GM12864 (cell line): ENCODE results near the gene BCAP29.
"Not testable (repeated sequence)": the region's sequence is repeated elsewhere in the genome, so short reads cannot be mapped to it uniquely, and the experiment has no call there.

Experiments
- DNase-seq: peaks from one replicate; pipeline ENCODE4 v3.0.0-alpha.2; 2011; ENCODE audit warnings: low read depth
- H3K4me3 ChIP-seq: 2 replicates; pipeline ENCODE4 v1.5.1; 2011; ENCODE audit warnings: mild to moderate bottlenecking, low read depth, low read length, control low read depth
- CTCF ChIP-seq: IDR thresholded peaks from 2 replicates; pipeline ENCODE4 v1.5.1; 2011; ENCODE audit warnings: low read depth, mild to moderate bottlenecking, moderate library complexity, low read length, control low read depth, inconsistent platforms; ENCODE audit errors: missing control alignments

The BCAP29 gene

GRCh38 chr7:107638594-107638993 is 58.5 kb downstream of the BCAP29 start:
- peak; percentile 68 for DNase-seq
- H3K4me3 ChIP-seq = no peak overlapping the region
- no peak for TF ChIP-seq CTCF

DNA sequence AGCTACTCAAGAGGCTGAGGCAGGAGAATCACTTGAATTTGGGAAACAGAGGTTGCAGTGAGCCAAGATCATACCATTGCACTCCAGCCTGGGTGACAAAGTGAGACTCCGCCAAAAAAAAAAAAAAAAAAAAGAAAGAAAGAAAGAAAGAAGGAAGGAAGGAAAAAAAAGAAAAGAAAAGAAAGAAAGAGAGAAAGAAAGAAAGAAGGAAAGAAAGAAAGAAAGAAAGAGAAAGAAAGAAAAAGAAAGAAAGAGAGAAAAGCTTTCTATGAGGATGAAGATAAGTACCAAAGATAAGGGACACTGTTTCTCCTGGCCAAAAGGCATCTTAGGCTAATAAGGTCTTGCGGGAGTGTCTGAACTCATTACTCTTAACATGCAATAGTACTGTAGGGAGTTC is 59.0 kb downstream of the BCAP29 start:
- not testable (repeated sequence) for DNase-seq, H3K4me3 ChIP-seq

DNA sequence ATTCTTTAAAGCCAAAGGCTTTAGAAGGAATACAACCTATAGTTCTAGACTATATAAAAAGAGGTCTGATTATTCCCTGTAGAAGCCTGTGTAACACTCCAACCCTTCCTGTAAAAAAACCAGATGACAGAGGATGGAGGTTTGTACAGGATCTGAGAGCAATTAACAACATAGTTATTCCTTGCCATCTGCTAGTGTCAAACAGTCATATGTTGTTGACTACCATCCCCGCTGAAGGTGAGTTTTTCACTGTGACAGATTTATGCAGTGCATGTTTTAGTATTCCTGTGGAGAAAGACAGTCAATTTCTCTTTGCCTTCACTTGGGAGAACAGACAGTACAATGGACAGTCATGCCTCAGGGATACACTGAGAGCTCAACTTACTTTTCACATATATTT is 61.6 kb downstream of the BCAP29 start:
- no peak overlapping the region for H3K4me3 ChIP-seq
- no peak for TF ChIP-seq CTCF
- no peak for DNase-seq

- DNase-seq = no peak
- TF ChIP-seq CTCF = no peak
- no peak overlapping the region for H3K4me3 ChIP-seq
Observed at GRCh38 chr7:107642501-107642900, 62.5 kb downstream of the BCAP29 start.

- no peak for TF ChIP-seq CTCF
- DNase-seq = no peak
Observed at GRCh38 chr7:107643407-107643806, 63.4 kb downstream of the BCAP29 start.

DNA sequence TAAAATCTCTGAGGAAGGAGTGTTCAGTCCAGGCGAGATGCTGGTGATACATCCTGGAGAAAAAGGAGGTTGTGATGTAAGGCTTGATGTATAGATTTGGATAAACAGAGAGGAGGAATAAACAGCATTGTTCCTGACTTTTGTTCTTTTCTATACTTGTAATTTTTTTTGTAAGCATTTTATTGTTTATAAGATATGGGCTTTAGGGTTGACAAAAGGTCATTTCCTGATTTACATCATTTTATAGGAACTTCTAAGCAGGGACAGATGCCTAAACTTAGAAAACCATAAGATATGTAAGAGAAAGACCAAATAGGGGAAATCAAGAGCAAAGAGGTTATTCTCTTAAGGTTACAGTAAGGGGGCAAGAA is 63.9 kb downstream of the BCAP29 start:
- H3K4me3 ChIP-seq = no peak overlapping the region
- no peak for DNase-seq
- TF ChIP-seq CTCF = no peak

More at GRCh38 chr7:107643407-107643806, 63.4 kb downstream of the BCAP29 start:
- no peak overlapping the region for H3K4me3 ChIP-seq

- H3K4me3 ChIP-seq = no peak overlapping the region
- DNase-seq = no peak
- no peak for TF ChIP-seq CTCF
Observed at GRCh38 chr7:107644309-107644974, 64.4 kb downstream of the BCAP29 start.
